ENCODE results near the gene PRELID1. TPM values are rescaled to one million over a fixed set of nuclear protein-coding genes. Genes with fewer than 3 reads are reported as not detected.

PRELID1 gene
- total and polyA plus RNA-seq, 12 donors: 32.3 to 166 (median 37.1) TPM

- no peak for ATAC-seq
- H3K4me1 ChIP-seq: peaks cover 7 to 57% (median 32%) of the 10 kb centered on the region in 9 donors
- intact Hi-C loops (cut with DNase I): no loop called here
Observed at GRCh38 chr5:177349362-177349647, 45.7 kb downstream of the PRELID1 start.

GRCh38 chr5:177349762-177350161 is 46.2 kb downstream of the PRELID1 start:
- DNase-seq (no peak), ATAC-seq (no peak)
- intact Hi-C loops (cut with DNase I): loop anchor here in 2 of 10 donors (5.0 kb wide), 2 partner anchors 32 to 217 kb away; partner anchors contain the start of gene NSD1 (in 1 of the 2)
- Histone ChIP-seq H3K9me3 (no peaks in the 10 kb centered on the region), H3K4me1 (peaks cover 7 to 61% (median 32%) of the 10 kb centered on the region in 9 donors), H3K27me3 (no peaks in the 10 kb centered on the region), H3K27ac (no peak overlapping the region), H3K4me3 (peak overlapping the region in 3 of 10 donors; percentile 80 to 100 (median 86)), H3K36me3 (peaks cover 0 to 52% (median 5%) of the 10 kb centered on the region in 9 donors)
- TF ChIP-seq CTCF (IDR thresholded peaks at IDR 0.05): no peak
- 89 to 93% methylated on average over 5 of the region's 5 CpGs for WGBS, 2 donors

More at GRCh38 chr5:177349362-177349647, 45.7 kb downstream of the PRELID1 start:
- H3K36me3 ChIP-seq: peaks cover 0 to 57% (median 5%) of the 10 kb centered on the region in 9 donors
- H3K4me3 ChIP-seq: no peak overlapping the region
- no peak for DNase-seq
- no peaks in the 10 kb centered on the region for H3K27me3 ChIP-seq
- H3K9me3 ChIP-seq: no peaks in the 10 kb centered on the region
- WGBS, 2 donors: 64 to 71% methylated on average over 3 of the region's 3 CpGs
- TF ChIP-seq CTCF (IDR thresholded peaks at IDR 0.05): no peak
- H3K27ac ChIP-seq: no peak overlapping the region

- ATAC-seq: peak in 3 of 8 donors; percentile 22 to 42 (median 25)
Observed at GRCh38 chr5:177350776-177351391, 47.3 kb downstream of the PRELID1 start.

More at GRCh38 chr5:177350776-177351391, 47.3 kb downstream of the PRELID1 start:
- Histone ChIP-seq H3K27ac (peak overlapping the region; percentile 74 to 98 (median 92)), H3K27me3 (no peaks in the 10 kb centered on the region), H3K4me3 (peak overlapping the region; percentile 53 to 100 (median 85)), H3K4me1 (peaks cover 7 to 72% (median 32%) of the 10 kb centered on the region in 9 donors), H3K36me3 (peaks cover 0 to 42% (median 5%) of the 10 kb centered on the region in 9 donors), H3K9me3 (peaks cover 0 to 5% (median 0%) of the 10 kb centered on the region in 11 donors)
- intact Hi-C loops (cut with DNase I): loop anchor here in 2 of 10 donors (5.0 kb wide), 2 partner anchors 34 to 219 kb away; partner anchors contain the start of gene NSD1 (in 1 of the 2)
- 14% methylated on average over 19 of the region's 19 CpGs for WGBS, 2 donors
- no peak for DNase-seq
- TF ChIP-seq CTCF (IDR thresholded peaks at IDR 0.05): no peak
